Sigmoid colon (tissue), 7 donors: ENCODE data around the gene SLCO2B1. TPM values are rescaled to one million over a fixed set of nuclear protein-coding genes. Genes with fewer than 3 reads are reported as not detected.

Source experiments
- DNase-seq: peaks from one replicate; pipeline ENCODE4 v3.0.0-alpha.2; 2019
- H3K27ac ChIP-seq, 4 donors: fragments of 200-600 bp; sonication (generic); one replicate each; pipeline ENCODE4 v1.5.1; 2016 to 2019; ENCODE audit warnings: mild to moderate bottlenecking in 1 of 4
- H3K27me3 ChIP-seq, 3 donors: fragments of 200-600 bp; sonication (generic); one replicate each; pipeline ENCODE4 v1.5.1; 2019; ENCODE audit warnings: mild to moderate bottlenecking in 1 of 3
- H3K36me3 ChIP-seq, 4 donors: fragments of 200-600 bp; sonication (generic); one replicate each; pipeline ENCODE4 v1.5.1; 2016 to 2019
- H3K4me1 ChIP-seq, 4 donors: fragments of 200-600 bp; sonication (generic); one replicate each; pipeline ENCODE4 v1.5.1; 2017 to 2019
- H3K4me3 ChIP-seq, 4 donors: fragments of 200-600 bp; sonication (generic); one replicate each; pipeline ENCODE4 v1.5.1; 2017 to 2019; ENCODE audit warnings: mild to moderate bottlenecking in 2 of 4, moderate library complexity in 1 of 4
- H3K9me3 ChIP-seq, 4 donors: fragments of 200-600 bp in 3 of 4; sonication (generic) in 3 of 4; one replicate each; pipeline versions ENCODE4 v1.5.1 to v1.6.1; 2013 to 2019
- EP300 ChIP-seq, 4 donors: sonication (generic); formaldehyde crosslinking; IDR thresholded peaks; one replicate each; pipeline ENCODE4 v1.6.1; 2017; ENCODE audit warnings: antibody characterized with exemption in 4 of 4
- POLR2A ChIP-seq, 2 donors: fragments of 450-650 bp; IDR thresholded peaks; one replicate each; pipeline ENCODE4 v1.6.1; 2016; ENCODE audit warnings: antibody characterized with exemption in 2 of 2, mild to moderate bottlenecking in 2 of 2, moderate library complexity in 2 of 2
- POLR2AphosphoS5 ChIP-seq, 4 donors: sonication (generic); formaldehyde crosslinking; IDR thresholded peaks; one replicate each; pipeline ENCODE4 v1.6.1; 2017; ENCODE audit warnings: antibody characterized with exemption in 4 of 4
- WGBS, 2 donors: extraction: QIAGEN DNeasy Blood & Tissue Kit; methylation state at CpG; one replicate each; pipeline ENCODE4 v1.1.7; 2013; 5-methylcytosine and 5-hydroxymethylcytosine counted together
- intact Hi-C: fragments of 100-400 bp; cut with DNase I; formaldehyde crosslinking; loops from one replicate; pipeline ENCODE4 v1.15.1; 2023
- polyA plus RNA-seq, 3 donors: library from polyadenylated mRNA; stranded (reverse); fragments of 200-250 nt; gene quantifications; one replicate each; pipeline ENCODE4 v1.2.3, GENCODE V29; 2013
- total RNA-seq, 4 donors: library from RNA; depleted of rRNA; stranded (reverse); fragments of >200 nt; gene quantifications; one replicate each; pipeline ENCODE4 v1.1.0, GENCODE V29; 2016
- TF ChIP-seq, protein P1 (sequence below), 4 experiments: fragments of 450-650 bp in 3 of 4; fragments of 200-600 bp in 1 of 4; IDR thresholded peaks; one replicate each; pipeline ENCODE4 v1.5.1; 2016 to 2019; ENCODE audit warnings: antibody characterized with exemption in 4 of 4, mild to moderate bottlenecking in 3 of 4, moderate library complexity in 2 of 4
- donor health status: healthy with polysubstance abuse.
- donor health status: Bipolar disorder and iron deficiency.
- donor health status: healthy.

SLCO2B1 gene
- total and polyA plus RNA-seq, 7 donors = 7.8 to 47.0 (median 29.2) TPM

GRCh38 chr11:75140269-75141138, 10.4 kb upstream of the SLCO2B1 start:
- H3K9me3 ChIP-seq = no peaks in the 10 kb centered on the region

DNA sequence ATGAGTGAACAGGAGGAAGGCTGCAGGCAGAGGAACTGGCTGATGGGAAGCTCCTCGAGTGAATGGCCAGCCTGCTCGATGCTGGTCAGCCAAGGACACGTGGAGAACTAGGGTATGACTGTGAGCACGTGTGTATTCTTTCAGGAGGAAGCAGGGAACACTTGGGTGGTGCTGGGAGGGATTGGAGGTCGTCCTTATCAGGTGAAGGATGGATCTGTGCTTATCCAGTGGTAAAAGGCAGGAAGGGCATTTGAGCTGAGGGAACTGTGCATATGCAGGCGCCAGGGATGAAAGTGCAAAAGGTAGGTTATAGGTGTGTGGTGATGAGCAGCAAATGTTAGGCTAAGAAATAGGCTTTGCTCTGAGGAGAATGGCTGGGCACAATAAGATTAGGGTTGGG, 9.7 kb upstream of the SLCO2B1 start:
- H3K36me3 ChIP-seq = no peaks in the 10 kb centered on the region
- no peak overlapping the region for H3K4me3 ChIP-seq
- no peak for DNase-seq
- TF ChIP-seq POLR2AphosphoS5 (IDR thresholded peaks at IDR 0.05) = no peak
- TF ChIP-seq EP300 (IDR thresholded peaks at IDR 0.05) = no peak
- TF ChIP-seq POLR2A (IDR thresholded peaks at IDR 0.05) = no peak
- TF ChIP-seq, protein P1, sequence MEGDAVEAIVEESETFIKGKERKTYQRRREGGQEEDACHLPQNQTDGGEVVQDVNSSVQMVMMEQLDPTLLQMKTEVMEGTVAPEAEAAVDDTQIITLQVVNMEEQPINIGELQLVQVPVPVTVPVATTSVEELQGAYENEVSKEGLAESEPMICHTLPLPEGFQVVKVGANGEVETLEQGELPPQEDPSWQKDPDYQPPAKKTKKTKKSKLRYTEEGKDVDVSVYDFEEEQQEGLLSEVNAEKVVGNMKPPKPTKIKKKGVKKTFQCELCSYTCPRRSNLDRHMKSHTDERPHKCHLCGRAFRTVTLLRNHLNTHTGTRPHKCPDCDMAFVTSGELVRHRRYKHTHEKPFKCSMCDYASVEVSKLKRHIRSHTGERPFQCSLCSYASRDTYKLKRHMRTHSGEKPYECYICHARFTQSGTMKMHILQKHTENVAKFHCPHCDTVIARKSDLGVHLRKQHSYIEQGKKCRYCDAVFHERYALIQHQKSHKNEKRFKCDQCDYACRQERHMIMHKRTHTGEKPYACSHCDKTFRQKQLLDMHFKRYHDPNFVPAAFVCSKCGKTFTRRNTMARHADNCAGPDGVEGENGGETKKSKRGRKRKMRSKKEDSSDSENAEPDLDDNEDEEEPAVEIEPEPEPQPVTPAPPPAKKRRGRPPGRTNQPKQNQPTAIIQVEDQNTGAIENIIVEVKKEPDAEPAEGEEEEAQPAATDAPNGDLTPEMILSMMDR (IDR thresholded peaks at IDR 0.05) = no peak
- no peaks in the 10 kb centered on the region for H3K9me3 ChIP-seq
- no peaks in the 10 kb centered on the region for H3K4me1 ChIP-seq
- intact Hi-C loops = loop anchor here (2.0 to 5.0 kb wide), 2 partner anchors 64 to 209 kb away; no protein-coding TSS in a partner anchor
- WGBS, 2 donors = 58 to 68% methylated on average over 6 of the region's 6 CpGs
- H3K27ac ChIP-seq = no peak overlapping the region
- H3K27me3 ChIP-seq = no peaks in the 10 kb centered on the region

More at GRCh38 chr11:75140269-75141138, 10.4 kb upstream of the SLCO2B1 start:
- H3K4me1 ChIP-seq = no peaks in the 10 kb centered on the region
- no peaks in the 10 kb centered on the region for H3K27me3 ChIP-seq
- no peak overlapping the region for H3K4me3 ChIP-seq
- 32 to 39% methylated on average over 22 of the region's 22 CpGs for WGBS, 2 donors
- no peaks in the 10 kb centered on the region for H3K36me3 ChIP-seq
- no peak for DNase-seq
- intact Hi-C loops = loop anchor here (1.0 to 5.0 kb wide), 3 partner anchors 64 to 208 kb away; no protein-coding TSS in a partner anchor
- H3K27ac ChIP-seq = no peak overlapping the region
- TF ChIP-seq, protein P1 (IDR thresholded peaks at IDR 0.05) = peak; percentile 69 to 91 (median 77)
- TF ChIP-seq POLR2A (IDR thresholded peaks at IDR 0.05) = no peak
- TF ChIP-seq POLR2AphosphoS5 (IDR thresholded peaks at IDR 0.05) = no peak

DNA sequence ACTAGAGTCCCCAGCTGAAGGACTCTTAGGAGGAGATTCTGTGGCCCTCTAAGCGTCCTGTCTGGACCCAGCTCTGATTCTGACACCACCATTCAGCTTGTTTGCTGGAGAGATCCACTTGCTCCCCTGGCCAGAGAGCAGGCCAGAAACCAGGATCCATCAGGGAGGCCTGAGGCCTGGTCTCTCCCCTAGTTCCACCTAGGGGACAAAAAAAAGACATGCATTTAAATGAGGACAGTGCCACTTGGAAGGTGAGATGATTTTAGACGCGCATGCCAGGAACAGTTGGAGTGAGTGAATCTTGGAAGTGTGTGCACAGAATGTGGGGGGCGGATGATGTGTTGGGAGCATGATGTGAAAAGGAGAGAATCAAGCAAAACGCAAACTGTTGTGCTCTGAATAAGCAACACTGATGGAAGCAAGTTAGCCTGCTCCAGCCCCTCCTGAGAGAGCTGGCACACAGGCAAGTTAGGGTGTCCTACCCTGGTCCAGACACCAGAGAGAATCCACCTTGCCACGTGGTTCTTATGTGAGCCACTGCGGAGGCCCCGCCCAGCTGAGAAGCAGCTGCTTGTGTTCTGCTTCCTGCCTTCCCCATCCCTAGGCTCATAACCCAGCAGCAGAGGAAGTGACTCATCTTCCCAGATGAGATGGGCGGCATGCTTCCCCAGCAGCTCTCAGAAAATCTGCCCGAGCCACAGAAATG, 8.0 kb upstream of the SLCO2B1 start:
- Histone ChIP-seq H3K27ac (peak overlapping the region in 2 of 4 donors; percentile 1 to 22), H3K27me3 (no peaks in the 10 kb centered on the region), H3K36me3 (no peaks in the 10 kb centered on the region), H3K4me3 (no peak overlapping the region), H3K4me1 (no peaks in the 10 kb centered on the region), H3K9me3 (no peaks in the 10 kb centered on the region)
- no peak for TF ChIP-seq POLR2A (IDR thresholded peaks at IDR 0.05)
- peak in 1 of 4 donors; percentile 7 for TF ChIP-seq POLR2AphosphoS5 (IDR thresholded peaks at IDR 0.05)
- 39 to 44% methylated on average over 10 of the region's 10 CpGs for WGBS, 2 donors
- intact Hi-C loops = loop anchor here (5.0 kb wide), 1 partner anchor 211 kb away; no protein-coding TSS in a partner anchor
- peak; percentile 88 for DNase-seq

DNA sequence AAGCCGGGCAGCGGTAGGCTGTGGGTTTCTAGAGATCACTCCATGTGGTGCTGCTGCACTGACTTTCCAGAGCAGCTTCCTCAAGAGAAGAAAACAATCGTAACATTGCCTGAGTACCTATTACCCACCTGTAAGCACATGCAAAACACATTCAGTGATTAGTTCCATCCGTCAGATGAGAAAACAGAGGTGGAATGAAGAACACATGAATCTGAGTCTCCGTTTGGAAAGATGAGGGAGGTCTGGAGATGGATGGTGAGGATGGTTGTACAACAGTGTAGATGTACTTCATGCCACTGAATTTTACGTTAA, 7.5 kb upstream of the SLCO2B1 start:
- no peaks in the 10 kb centered on the region for H3K36me3 ChIP-seq
- no peak for TF ChIP-seq POLR2A (IDR thresholded peaks at IDR 0.05)
- no peak for TF ChIP-seq EP300 (IDR thresholded peaks at IDR 0.05)
- TF ChIP-seq POLR2AphosphoS5 (IDR thresholded peaks at IDR 0.05) = no peak
- TF ChIP-seq, protein P1 (IDR thresholded peaks at IDR 0.05) = no peak
- H3K9me3 ChIP-seq = no peaks in the 10 kb centered on the region
- 34 to 36% methylated on average over 6 of the region's 6 CpGs for WGBS, 2 donors
- H3K4me3 ChIP-seq = no peak overlapping the region
- no peaks in the 10 kb centered on the region for H3K27me3 ChIP-seq
- peak overlapping the region in 1 of 4 donors; percentile 1 for H3K27ac ChIP-seq
- intact Hi-C loops = loop anchor here (5.0 kb wide), 1 partner anchor 211 kb away; no protein-coding TSS in a partner anchor
- H3K4me1 ChIP-seq = no peaks in the 10 kb centered on the region
- DNase-seq = no peak

DNA sequence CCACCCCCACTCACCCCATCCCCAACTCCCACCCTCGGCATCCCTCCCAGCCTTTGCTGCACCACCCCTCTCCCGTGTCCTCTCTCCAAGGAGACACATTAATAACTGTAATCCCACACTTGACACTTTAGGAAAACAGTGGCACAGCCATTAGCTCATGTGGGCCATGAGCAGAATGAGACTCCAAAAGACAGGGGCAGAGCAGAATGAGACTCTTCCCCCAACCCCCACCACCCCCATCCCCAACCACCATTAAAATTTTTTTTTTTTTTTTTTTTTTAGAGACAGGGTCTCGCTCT, 6.2 kb upstream of the SLCO2B1 start:
- H3K27me3 ChIP-seq = no peaks in the 10 kb centered on the region
- no peaks in the 10 kb centered on the region for H3K9me3 ChIP-seq
- H3K36me3 ChIP-seq = no peaks in the 10 kb centered on the region
- no peaks in the 10 kb centered on the region for H3K4me1 ChIP-seq
- H3K4me3 ChIP-seq = no peak overlapping the region
- TF ChIP-seq EP300 (IDR thresholded peaks at IDR 0.05) = no peak
- TF ChIP-seq POLR2A (IDR thresholded peaks at IDR 0.05) = no peak
- TF ChIP-seq POLR2AphosphoS5 (IDR thresholded peaks at IDR 0.05) = no peak
- TF ChIP-seq, protein P1 (IDR thresholded peaks at IDR 0.05) = no peak
- intact Hi-C loops = loop anchor here (5.0 kb wide), 1 partner anchor 212 kb away; no protein-coding TSS in a partner anchor
- peak; percentile 40 for DNase-seq
- 40 to 42% methylated on average over 3 of the region's 3 CpGs for WGBS, 2 donors
- no peak overlapping the region for H3K27ac ChIP-seq
